ENCODE results near the gene PLA2G5. TPM values are rescaled to one million over a fixed set of nuclear protein-coding genes. Genes with fewer than 3 reads are reported as not detected.

PLA2G5 gene
- total RNA-seq, 1 donor from 2014 or later: not detected

- intact Hi-C loops (cut with micrococcal nuclease): no loop called here
Observed at GRCh38 chr1:20089328-20090077, 19.5 kb downstream of the PLA2G5 start.

- intact Hi-C loops (cut with micrococcal nuclease): no loop called here
Observed at GRCh38 chr1:20090119-20090518, 20.1 kb downstream of the PLA2G5 start.

- intact Hi-C loops (cut with micrococcal nuclease): no loop called here
Observed at GRCh38 chr1:20090641-20091040, 20.6 kb downstream of the PLA2G5 start.

- intact Hi-C loops (cut with micrococcal nuclease): no loop called here
Observed at GRCh38 chr1:20093303-20093702, 23.3 kb downstream of the PLA2G5 start.

- intact Hi-C loops (cut with micrococcal nuclease): no loop called here
Observed at GRCh38 chr1:20093940-20094391, 24.0 kb downstream of the PLA2G5 start.

- intact Hi-C loops (cut with micrococcal nuclease): no loop called here
Observed at GRCh38 chr1:20095564-20096434, 25.8 kb downstream of the PLA2G5 start.

GRCh38 chr1:20096840-20097447 lies 26.9 kb downstream of the PLA2G5 start:
- intact Hi-C loops (cut with micrococcal nuclease): no loop called here

GRCh38 chr1:20099533-20099932 lies 29.5 kb downstream of the PLA2G5 start:
- intact Hi-C loops (cut with micrococcal nuclease): no loop called here

GRCh38 chr1:20100632-20101355 lies 30.8 kb downstream of the PLA2G5 start:
- intact Hi-C loops (cut with micrococcal nuclease): loop anchor here (1.0 to 5.0 kb wide), 4 partner anchors 52 to 392 kb away; no protein-coding TSS in a partner anchor

- intact Hi-C loops (cut with micrococcal nuclease): loop anchor here (5.0 kb wide), 1 partner anchor 389 kb away; no protein-coding TSS in a partner anchor
Observed at GRCh38 chr1:20102875-20103274, 32.9 kb downstream of the PLA2G5 start.

GRCh38 chr1:20105856-20106255 lies 35.9 kb downstream of the PLA2G5 start:
- intact Hi-C loops (cut with micrococcal nuclease): no loop called here

GRCh38 chr1:20107351-20107750 lies 37.4 kb downstream of the PLA2G5 start:
- intact Hi-C loops (cut with micrococcal nuclease): no loop called here

GRCh38 chr1:20107796-20108195 lies 37.8 kb downstream of the PLA2G5 start:
- intact Hi-C loops (cut with micrococcal nuclease): no loop called here

- intact Hi-C loops (cut with micrococcal nuclease): no loop called here
Observed at GRCh38 chr1:20108366-20109123, 38.6 kb downstream of the PLA2G5 start.

GRCh38 chr1:20109223-20109856 lies 39.3 kb downstream of the PLA2G5 start:
- intact Hi-C loops (cut with micrococcal nuclease): no loop called here

GRCh38 chr1:20110679-20111078 lies 40.7 kb downstream of the PLA2G5 start:
- intact Hi-C loops (cut with micrococcal nuclease): no loop called here

- intact Hi-C loops (cut with micrococcal nuclease): no loop called here
Observed at GRCh38 chr1:20111452-20111851, 41.5 kb downstream of the PLA2G5 start.

GRCh38 chr1:20112279-20113000 lies 42.4 kb downstream of the PLA2G5 start:
- intact Hi-C loops (cut with micrococcal nuclease): no loop called here

- intact Hi-C loops (cut with micrococcal nuclease): no loop called here
Observed at GRCh38 chr1:20114021-20114648, 44.1 kb downstream of the PLA2G5 start.
